T-helper 1 cell treated with Interleukin-12 subunit alpha and Interleukin-12 subunit beta and Interleukin-4 antibody, amounts not matched to agents 30 μg/mL and 1 μg/mL, for 36 hours (primary cell): Measurements from ENCODE around the gene EFR3B.
A peak's percentile ranks its signal among the peaks of the same experiment; 100 is the strongest.
"Not testable (repeated sequence)": the region's sequence is repeated elsewhere in the genome, so short reads cannot be mapped to it uniquely, and the experiment has no call there.

Experiments
- H3K27ac Mint-ChIP-seq: one replicate; pipeline ENCODE4 v1.8.0; 2021; ENCODE audit warnings: mild to moderate bottlenecking, mixed read lengths
- H3K27me3 Mint-ChIP-seq: one replicate; pipeline ENCODE4 v1.8.0; 2021; ENCODE audit warnings: low read depth, mixed read lengths
- H3K36me3 Mint-ChIP-seq: one replicate; pipeline ENCODE4 v1.8.0; 2021; ENCODE audit warnings: low read depth, mixed read lengths
- H3K4me1 Mint-ChIP-seq: one replicate; pipeline ENCODE4 v1.8.0; 2021; ENCODE audit warnings: low read depth, mixed read lengths
- H3K4me3 Mint-ChIP-seq: one replicate; pipeline ENCODE4 v1.8.0; 2021; ENCODE audit warnings: mild to moderate bottlenecking, moderate library complexity, mixed read lengths
- H3K9me3 Mint-ChIP-seq: one replicate; pipeline ENCODE4 v1.8.0; 2021; ENCODE audit warnings: mixed read lengths

The EFR3B gene

GRCh38 chr2:25041928-25042320, at the start of gene EFR3B:
TSS of gene EFR3B (plus strand) at chr2:25042076. CDS start at chr2:25042313, 237 bp downstream.
- Mint-ChIP-seq H3K9me3 (no peaks in the 10 kb centered on the region), H3K27me3 (peaks cover 56% of the 10 kb centered on the region), H3K27ac (peak within 1 kb of the TSS; percentile 19), H3K4me3 (peak within 1 kb of the TSS; percentile 82), H3K36me3 (no peaks in the 10 kb centered on the region), H3K4me1 (peaks cover 16% of the 10 kb centered on the region)

GRCh38 chr2:24993406-24994145, 48.3 kb upstream of the EFR3B start:
- Mint-ChIP-seq H3K4me3 (no peak overlapping the region), H3K4me1 (no peaks in the 10 kb centered on the region), H3K9me3 (no peaks in the 10 kb centered on the region), H3K27ac (no peak overlapping the region), H3K27me3 (peaks cover 21% of the 10 kb centered on the region), H3K36me3 (no peaks in the 10 kb centered on the region)

GRCh38 chr2:24994146-24994724, 47.6 kb upstream of the EFR3B start:
- Mint-ChIP-seq H3K9me3 (no peaks in the 10 kb centered on the region), H3K27ac (no peak overlapping the region), H3K4me3 (no peak overlapping the region), H3K4me1 (no peaks in the 10 kb centered on the region), H3K27me3 (peaks cover 21% of the 10 kb centered on the region), H3K36me3 (no peaks in the 10 kb centered on the region)

GRCh38 chr2:24999097-24999496, 42.8 kb upstream of the EFR3B start:
- H3K9me3 Mint-ChIP-seq, H3K4me1 Mint-ChIP-seq, H3K27ac Mint-ChIP-seq, H3K36me3 Mint-ChIP-seq, H3K4me3 Mint-ChIP-seq, H3K27me3 Mint-ChIP-seq: not testable (repeated sequence)

GRCh38 chr2:25000036-25000435, 41.8 kb upstream of the EFR3B start:
- Mint-ChIP-seq H3K36me3 (no peaks in the 10 kb centered on the region), H3K4me1 (no peaks in the 10 kb centered on the region), H3K27ac (no peak overlapping the region), H3K27me3 (peaks cover 4% of the 10 kb centered on the region), H3K4me3 (no peak overlapping the region), H3K9me3 (no peaks in the 10 kb centered on the region)

- Mint-ChIP-seq H3K4me1 (no peaks in the 10 kb centered on the region), H3K27me3 (peaks cover 4% of the 10 kb centered on the region), H3K36me3 (no peaks in the 10 kb centered on the region), H3K9me3 (no peaks in the 10 kb centered on the region), H3K4me3 (no peak overlapping the region), H3K27ac (no peak overlapping the region)
These were observed 41.2 kb upstream of the EFR3B start for GRCh38 chr2:25000503-25001324.

GRCh38 chr2:25001325-25001637, 40.6 kb upstream of the EFR3B start:
- Mint-ChIP-seq H3K9me3 (no peaks in the 10 kb centered on the region), H3K27ac (no peak overlapping the region), H3K4me1 (no peaks in the 10 kb centered on the region), H3K27me3 (peaks cover 4% of the 10 kb centered on the region), H3K36me3 (no peaks in the 10 kb centered on the region), H3K4me3 (no peak overlapping the region)

- Mint-ChIP-seq H3K4me3 (no peak overlapping the region), H3K27ac (no peak overlapping the region), H3K36me3 (no peaks in the 10 kb centered on the region), H3K27me3 (peaks cover 4% of the 10 kb centered on the region), H3K9me3 (no peaks in the 10 kb centered on the region), H3K4me1 (no peaks in the 10 kb centered on the region)
These were observed 39.8 kb upstream of the EFR3B start for GRCh38 chr2:25002066-25002465.

- H3K4me1 Mint-ChIP-seq: no peaks in the 10 kb centered on the region
- H3K27ac Mint-ChIP-seq: no peak overlapping the region
- no peak overlapping the region for H3K4me3 Mint-ChIP-seq
- no peaks in the 10 kb centered on the region for H3K27me3 Mint-ChIP-seq
- no peaks in the 10 kb centered on the region for H3K36me3 Mint-ChIP-seq
- no peaks in the 10 kb centered on the region for H3K9me3 Mint-ChIP-seq
These were observed 31.9 kb upstream of the EFR3B start for GRCh38 chr2:25009954-25010353.

- not testable (repeated sequence) for H3K27me3 Mint-ChIP-seq, H3K36me3 Mint-ChIP-seq, H3K9me3 Mint-ChIP-seq, H3K4me1 Mint-ChIP-seq, H3K4me3 Mint-ChIP-seq
- H3K27ac Mint-ChIP-seq: peak overlapping the region; percentile 29
These were observed 30.5 kb upstream of the EFR3B start for GRCh38 chr2:25011342-25011741.

- Mint-ChIP-seq H3K27ac (no peak overlapping the region), H3K27me3 (no peaks in the 10 kb centered on the region), H3K4me1 (no peaks in the 10 kb centered on the region), H3K36me3 (no peaks in the 10 kb centered on the region), H3K4me3 (no peak overlapping the region), H3K9me3 (no peaks in the 10 kb centered on the region)
These were observed 27.2 kb upstream of the EFR3B start for GRCh38 chr2:25014631-25015030.

- no peak overlapping the region for H3K27ac Mint-ChIP-seq
- H3K4me3 Mint-ChIP-seq: no peak overlapping the region
- no peaks in the 10 kb centered on the region for H3K36me3 Mint-ChIP-seq
- no peaks in the 10 kb centered on the region for H3K9me3 Mint-ChIP-seq
- H3K4me1 Mint-ChIP-seq: no peaks in the 10 kb centered on the region
- H3K27me3 Mint-ChIP-seq: peaks cover 3% of the 10 kb centered on the region
These were observed 23.2 kb upstream of the EFR3B start for GRCh38 chr2:25018681-25019080.

GRCh38 chr2:25021791-25022362, 20.0 kb upstream of the EFR3B start:
- no peaks in the 10 kb centered on the region for H3K9me3 Mint-ChIP-seq
- peaks cover 9% of the 10 kb centered on the region for H3K27me3 Mint-ChIP-seq
- no peaks in the 10 kb centered on the region for H3K4me1 Mint-ChIP-seq
- no peaks in the 10 kb centered on the region for H3K36me3 Mint-ChIP-seq
- no peak overlapping the region for H3K27ac Mint-ChIP-seq
- no peak overlapping the region for H3K4me3 Mint-ChIP-seq

- Mint-ChIP-seq H3K27ac (no peak overlapping the region), H3K9me3 (no peaks in the 10 kb centered on the region), H3K27me3 (peaks cover 14% of the 10 kb centered on the region), H3K36me3 (no peaks in the 10 kb centered on the region), H3K4me1 (no peaks in the 10 kb centered on the region), H3K4me3 (no peak overlapping the region)
These were observed 18.5 kb upstream of the EFR3B start for GRCh38 chr2:25023333-25023732.
